Stimulated activated CD8-positive, alpha-beta memory T cell treated with anti-CD3 and anti-CD28 coated beads, Interleukin-7, amount 100 ng/mL, for 48 hours (primary cell): Measurements from ENCODE around the gene SPANXN5.
"Not testable (repeated sequence)": the region's sequence is repeated elsewhere in the genome, so short reads cannot be mapped to it uniquely, and the experiment has no call there.

ENCODE experiments used
- DNase-seq, 2 donors: peaks; one replicate each; pipeline ENCODE4 v3.0.0-alpha.2; 2020; ENCODE audit warnings: low read depth in 1 of 2; ENCODE audit errors: extremely low read depth in 1 of 2

Gene SPANXN5

GRCh38 chrX:52797327-52797726 lies at the start of gene SPANXN5:
Gene SPANXN5, minus strand, starts transcription at chrX:52797427. Its CDS starts 79 bp downstream, at chrX:52797348.
- not testable (repeated sequence) for DNase-seq

- DNase-seq = not testable (repeated sequence)
Measured at GRCh38 chrX:52843619-52844018, 46.4 kb upstream of the SPANXN5 start.

GRCh38 chrX:52839137-52839536 lies 41.9 kb upstream of the SPANXN5 start:
- no peak for DNase-seq

GRCh38 chrX:52830551-52830950 lies 33.3 kb upstream of the SPANXN5 start:
- no peak for DNase-seq

GRCh38 chrX:52824608-52825007 lies 27.4 kb upstream of the SPANXN5 start:
- DNase-seq = no peak

- DNase-seq = no peak
Measured at GRCh38 chrX:52821079-52821760, 24.0 kb upstream of the SPANXN5 start.

- no peak for DNase-seq
Measured at GRCh38 chrX:52819788-52820187, 22.6 kb upstream of the SPANXN5 start.

GRCh38 chrX:52811065-52811625 lies 13.9 kb upstream of the SPANXN5 start, which contains the start of gene XAGE5:
Gene XAGE5, plus strand, starts transcription at chrX:52811287. Its CDS starts 1,280 bp downstream, at chrX:52812567.
- DNase-seq = no peak

- DNase-seq = not testable (repeated sequence)
Measured at GRCh38 chrX:52804876-52805275, 7.6 kb upstream of the SPANXN5 start.

- not testable (repeated sequence) for DNase-seq
Measured at GRCh38 chrX:52773504-52773903, 23.7 kb downstream of the SPANXN5 start.

GRCh38 chrX:52765983-52766382 lies 31.2 kb downstream of the SPANXN5 start:
- not testable (repeated sequence) for DNase-seq

GRCh38 chrX:52750952-52751351 lies 46.3 kb downstream of the SPANXN5 start, which contains the start of gene SSX2B:
Gene SSX2B, plus strand, starts transcription at chrX:52751252. Its CDS starts 1,429 bp downstream, at chrX:52752681.
- DNase-seq = not testable (repeated sequence)
